K562 (cell line): ENCODE results near the gene KIF1A.

ENCODE experiments used
- ZNF184 ChIP-seq: sonication (generic); formaldehyde crosslinking; IDR thresholded peaks from 2 replicates; pipeline ENCODE4 v1.5.0; 2020; ENCODE audit warnings: missing genetic modification reagents
- TF ChIP-seq, protein P1 (sequence below): fragments of 250-450 bp; sonication (Bioruptor Pico); IDR thresholded peaks from 2 replicates; pipeline ENCODE4 v1.8.0; 2022; ENCODE audit warnings: moderate library complexity, mild to moderate bottlenecking, inconsistent platforms
- TF ChIP-seq, protein P2 (sequence below), 3 experiments: IDR thresholded peaks in 2 of 3; conservative IDR thresholded peaks in 1 of 3; 2 replicates each; pipeline ENCODE4 v1.5.1; 2011 to 2012; ENCODE audit warnings: low read length in 3 of 3, mild to moderate bottlenecking in 3 of 3, control low read depth in 2 of 3, improper control_type of control experiment in 1 of 3, inconsistent platforms in 1 of 3, low read depth in 1 of 3, mixed read lengths in 1 of 3, moderate library complexity in 1 of 3; ENCODE audit not compliant: insufficient read depth in 2 of 3

DNA sequence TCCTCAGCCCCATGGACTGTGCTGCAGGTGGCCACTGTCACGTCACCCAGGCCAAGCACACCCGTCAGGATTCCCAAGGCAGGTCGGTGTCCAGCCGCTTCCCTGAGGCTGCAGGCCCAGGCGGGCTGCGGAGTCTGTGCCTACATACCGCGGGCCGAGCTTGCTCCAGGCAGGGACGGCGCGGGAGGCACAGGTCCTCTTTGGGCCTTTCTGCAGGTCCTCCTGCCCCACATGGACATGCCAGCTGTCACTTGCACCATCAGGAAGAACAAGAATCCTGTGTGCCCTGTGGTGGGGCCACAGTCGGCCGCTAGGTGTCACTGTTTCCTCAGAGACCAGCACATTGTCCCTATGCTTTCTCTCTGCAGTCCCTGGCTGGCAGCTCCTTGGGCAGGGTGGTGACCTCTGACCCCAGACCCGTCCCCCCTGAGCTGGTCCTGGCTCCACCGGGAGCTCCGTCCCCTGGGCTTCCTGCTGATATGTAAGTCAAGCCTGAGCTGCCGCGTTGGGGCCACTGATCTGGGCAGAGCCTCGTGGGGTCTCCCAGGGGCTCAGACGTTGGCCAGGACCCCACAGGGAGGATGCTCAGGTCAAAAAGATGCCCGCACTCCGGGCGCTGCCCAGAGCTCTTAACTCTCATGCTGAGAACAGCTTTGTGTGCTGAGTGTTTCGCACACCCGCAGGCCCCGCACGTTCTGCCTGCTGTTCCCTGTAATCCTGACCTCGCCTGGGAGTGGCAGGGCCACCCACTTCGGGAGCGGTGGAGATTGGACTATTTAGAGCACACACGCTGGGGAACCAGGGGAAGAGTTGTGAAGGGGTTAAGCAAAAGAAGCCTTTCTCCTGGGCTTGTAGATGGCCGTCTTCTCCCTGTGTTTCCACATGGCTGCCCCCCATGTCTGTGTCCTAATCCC, 31.3 kb upstream of the KIF1A start:
- TF ChIP-seq, protein P1, sequence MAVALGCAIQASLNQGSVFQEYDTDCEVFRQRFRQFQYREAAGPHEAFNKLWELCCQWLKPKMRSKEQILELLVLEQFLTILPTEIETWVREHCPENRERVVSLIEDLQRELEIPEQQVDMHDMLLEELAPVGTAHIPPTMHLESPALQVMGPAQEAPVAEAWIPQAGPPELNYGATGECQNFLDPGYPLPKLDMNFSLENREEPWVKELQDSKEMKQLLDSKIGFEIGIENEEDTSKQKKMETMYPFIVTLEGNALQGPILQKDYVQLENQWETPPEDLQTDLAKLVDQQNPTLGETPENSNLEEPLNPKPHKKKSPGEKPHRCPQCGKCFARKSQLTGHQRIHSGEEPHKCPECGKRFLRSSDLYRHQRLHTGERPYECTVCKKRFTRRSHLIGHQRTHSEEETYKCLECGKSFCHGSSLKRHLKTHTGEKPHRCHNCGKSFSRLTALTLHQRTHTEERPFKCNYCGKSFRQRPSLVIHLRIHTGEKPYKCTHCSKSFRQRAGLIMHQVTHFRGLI (CRISPR knock-in tag), result no peak
- TF ChIP-seq, protein P2, sequence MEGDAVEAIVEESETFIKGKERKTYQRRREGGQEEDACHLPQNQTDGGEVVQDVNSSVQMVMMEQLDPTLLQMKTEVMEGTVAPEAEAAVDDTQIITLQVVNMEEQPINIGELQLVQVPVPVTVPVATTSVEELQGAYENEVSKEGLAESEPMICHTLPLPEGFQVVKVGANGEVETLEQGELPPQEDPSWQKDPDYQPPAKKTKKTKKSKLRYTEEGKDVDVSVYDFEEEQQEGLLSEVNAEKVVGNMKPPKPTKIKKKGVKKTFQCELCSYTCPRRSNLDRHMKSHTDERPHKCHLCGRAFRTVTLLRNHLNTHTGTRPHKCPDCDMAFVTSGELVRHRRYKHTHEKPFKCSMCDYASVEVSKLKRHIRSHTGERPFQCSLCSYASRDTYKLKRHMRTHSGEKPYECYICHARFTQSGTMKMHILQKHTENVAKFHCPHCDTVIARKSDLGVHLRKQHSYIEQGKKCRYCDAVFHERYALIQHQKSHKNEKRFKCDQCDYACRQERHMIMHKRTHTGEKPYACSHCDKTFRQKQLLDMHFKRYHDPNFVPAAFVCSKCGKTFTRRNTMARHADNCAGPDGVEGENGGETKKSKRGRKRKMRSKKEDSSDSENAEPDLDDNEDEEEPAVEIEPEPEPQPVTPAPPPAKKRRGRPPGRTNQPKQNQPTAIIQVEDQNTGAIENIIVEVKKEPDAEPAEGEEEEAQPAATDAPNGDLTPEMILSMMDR (IDR thresholded peaks at IDR 0.05 in 2 of 3, conservative IDR thresholded peaks at IDR 0.05 in 1 of 3; ENCODE audit: insufficient read depth in 2 of 3, low read depth in 1 of 3, low read length in 3 of 3), result peak; percentile 75 to 80 (median 79)
- no peak for TF ChIP-seq ZNF184 (CRISPR knock-in tag)
